NCI-H1436 treated with DMSO at 0.1 percent for 48 hours (cell line): ENCODE measurements around the gene CGB8.
"Not testable (repeated sequence)": the region's sequence is repeated elsewhere in the genome, so short reads cannot be mapped to it uniquely, and the experiment has no call there.

Experiments used
- DNase-seq: peaks from one replicate; lab custom pipeline; 2025; lab: John Stamatoyannopoulos, UW

The CGB8 gene

GRCh38 chr19:49064768-49065611, 16.1 kb upstream of the CGB8 start, which contains the start of gene NTF4:
NTF4 (minus strand) TSS chr19:49064818; CDS start chr19:49061997, 2,821 bp downstream.
- DNase-seq = no peak

DNA sequence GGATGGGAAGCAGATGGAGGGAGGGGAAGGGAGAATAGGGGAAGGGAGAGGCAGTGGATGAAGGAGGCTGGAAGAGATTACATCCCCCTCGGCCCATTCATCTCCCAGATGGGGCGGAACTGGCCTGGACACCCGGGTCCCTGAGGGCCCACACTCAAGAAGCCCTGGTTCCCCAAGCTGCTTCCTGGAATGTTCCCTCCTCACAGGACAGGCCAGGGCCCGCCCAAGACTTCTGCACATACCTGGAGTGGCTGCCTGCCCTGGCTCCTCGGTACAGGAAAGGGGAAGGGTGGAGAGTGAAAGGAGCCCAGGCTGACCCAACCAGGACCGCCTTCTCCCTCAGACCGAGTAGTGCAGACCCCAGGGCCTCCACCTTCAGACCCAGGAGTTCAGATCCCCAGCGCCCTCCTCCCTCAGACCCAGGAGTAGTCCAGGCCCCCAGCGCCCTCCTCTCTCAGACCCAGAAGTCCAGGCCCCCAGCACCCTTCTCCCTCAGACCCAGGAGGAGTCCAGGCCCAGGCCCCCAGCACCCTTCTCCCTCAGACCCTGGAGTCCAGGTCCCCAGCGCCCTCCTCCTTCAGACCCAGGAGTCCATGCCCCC, 15.2 kb upstream of the CGB8 start:
- no peak for DNase-seq

- DNase-seq = no peak
Measured at GRCh38 chr19:49061445-49061844, 12.5 kb upstream of the CGB8 start.

- no peak for DNase-seq
Measured at GRCh38 chr19:49061000-49061399, 12.1 kb upstream of the CGB8 start.

- no peak for DNase-seq
Measured at GRCh38 chr19:49059053-49059452, 10.1 kb upstream of the CGB8 start.

DNA sequence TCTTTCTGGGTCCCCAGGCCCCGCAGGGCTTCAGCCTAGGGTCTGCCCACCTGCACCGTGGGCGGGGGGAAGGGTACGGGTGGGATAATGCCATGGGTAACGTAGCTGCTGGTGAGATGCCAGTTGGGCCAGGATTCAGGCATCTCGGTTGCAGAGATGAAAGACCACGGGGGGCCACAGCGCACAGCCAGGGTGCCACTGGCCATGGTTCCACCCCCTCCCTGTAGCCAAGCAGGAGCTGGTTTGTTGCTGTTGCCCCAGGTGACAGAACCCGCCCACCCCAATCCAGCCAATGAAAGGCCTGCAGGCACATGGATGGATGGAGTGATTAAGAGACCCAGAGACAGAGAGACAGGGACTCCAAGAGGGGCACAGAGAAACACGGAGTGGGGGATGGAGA, 9.7 kb upstream of the CGB8 start:
- no peak for DNase-seq

DNA sequence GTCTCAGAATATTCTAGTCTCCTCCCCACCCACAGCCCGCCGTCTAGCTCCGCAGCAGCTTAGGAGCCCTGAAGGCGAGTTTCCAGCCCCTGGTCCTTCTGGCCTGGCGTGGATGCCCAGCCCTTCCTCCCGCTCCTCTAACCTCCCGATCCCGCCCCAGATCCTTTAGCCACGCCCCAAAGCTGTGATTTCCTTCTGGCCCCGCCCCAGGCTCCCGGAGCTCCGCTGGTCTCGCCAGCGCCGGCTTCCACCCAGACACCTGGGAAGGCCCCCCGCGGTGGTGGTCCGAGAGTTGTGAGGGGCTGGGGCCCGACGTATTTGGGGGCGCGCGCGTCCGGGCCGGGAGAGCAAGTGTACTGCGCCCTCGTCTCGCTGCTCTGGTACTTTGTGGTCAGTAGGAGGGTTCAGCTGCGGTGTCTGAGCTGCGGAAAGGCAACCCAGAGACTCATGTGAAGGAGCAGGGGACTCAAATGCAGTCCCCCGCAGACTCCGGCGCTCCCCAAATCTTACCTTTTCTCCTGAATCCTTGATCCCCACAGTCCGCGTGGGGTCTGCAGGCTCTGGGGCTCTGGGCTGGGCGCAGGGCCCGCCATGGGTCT, 8.8 kb upstream of the CGB8 start, which contains the start of gene CGB7:
CGB7 (minus strand) TSS at position 114 of the 599 bp plus-strand sequence. CDS start 2,374 bp downstream, outside the sequence.
- no peak for DNase-seq

DNA sequence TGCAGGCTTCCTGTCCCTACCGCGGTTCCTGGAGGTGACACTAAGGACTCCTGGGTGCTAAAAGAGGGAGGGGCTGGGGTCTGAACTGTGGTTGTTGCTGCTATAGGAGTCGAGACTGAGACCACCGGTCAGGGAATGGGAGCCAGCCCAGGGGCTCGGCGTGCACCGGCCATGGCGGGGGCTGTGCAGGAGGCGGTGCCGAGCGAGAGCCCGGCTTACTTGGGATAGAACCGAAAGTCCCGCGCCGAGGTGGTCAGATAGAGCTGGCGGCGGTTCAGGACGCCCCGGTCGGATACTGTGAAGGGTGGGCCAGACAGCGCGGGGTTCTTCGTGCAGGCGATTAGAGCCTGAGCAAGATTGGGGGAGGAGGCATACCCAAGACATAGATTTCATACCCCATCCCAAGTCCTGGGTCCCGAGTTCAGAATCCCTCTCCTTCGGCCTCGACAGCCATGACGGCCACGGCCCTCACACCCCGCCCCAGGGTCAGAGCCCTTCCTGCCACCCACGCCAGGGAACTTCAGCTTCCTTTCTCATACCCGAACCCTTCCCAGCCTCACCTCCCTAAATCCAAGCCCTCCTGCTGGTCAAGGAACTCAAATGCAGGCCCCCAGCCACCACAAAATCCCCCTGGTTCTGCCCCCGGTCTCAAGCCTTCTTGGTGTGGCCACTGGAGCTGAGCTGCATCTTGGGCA, 8.1 kb upstream of the CGB8 start:
- DNase-seq = not testable (repeated sequence)

GRCh38 chr19:49056101-49056901, 7.4 kb upstream of the CGB8 start:
- DNase-seq = no peak

DNA sequence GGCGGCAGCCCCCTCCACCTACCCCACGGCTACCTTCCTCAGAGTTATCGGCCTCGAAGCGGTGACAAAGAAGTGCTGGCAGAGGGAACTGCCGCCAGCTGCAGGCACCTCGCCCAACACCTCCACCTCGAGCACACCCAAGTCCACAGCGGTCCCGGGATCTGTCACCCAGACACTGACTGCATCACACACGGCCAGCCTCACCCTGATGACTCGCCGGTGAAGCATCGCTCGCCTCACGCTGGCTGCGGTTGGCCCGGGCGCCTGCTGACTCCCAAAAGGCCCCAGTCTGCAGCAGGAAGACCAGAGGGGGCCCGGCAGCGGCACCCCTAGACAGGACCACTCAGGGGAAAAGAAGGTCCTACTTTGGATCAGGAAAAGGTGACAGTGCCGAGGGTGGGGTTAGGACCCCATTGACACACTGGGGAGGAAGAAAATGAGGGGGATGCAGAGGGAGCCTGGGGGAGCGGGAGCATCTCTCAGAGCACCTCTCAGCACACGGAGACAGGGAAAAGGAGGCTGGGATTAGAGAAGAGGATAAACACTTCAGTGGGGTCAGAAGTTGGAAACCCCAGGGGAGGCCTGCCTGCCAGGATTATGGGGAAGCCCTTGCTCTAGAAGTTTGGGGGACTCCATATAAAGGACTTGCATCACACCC, 1.6 kb upstream of the CGB8 start:
- DNase-seq = not testable (repeated sequence)

- DNase-seq = not testable (repeated sequence)
Measured at GRCh38 chr19:49049834-49050233, 923 bp upstream of the CGB8 start.

- not testable (repeated sequence) for DNase-seq
Measured at GRCh38 chr19:49043548-49043947, 5.4 kb downstream of the CGB8 start, which contains the start of gene CGB5. CGB5 (plus strand) TSS chr19:49043848; CDS start chr19:49044210, 362 bp downstream.

GRCh38 chr19:49042666-49043065, 6.2 kb downstream of the CGB8 start:
- DNase-seq = not testable (repeated sequence)

GRCh38 chr19:49042177-49042576, 6.7 kb downstream of the CGB8 start:
- no peak for DNase-seq

- not testable (repeated sequence) for DNase-seq
Measured at GRCh38 chr19:49039736-49040135, 9.2 kb downstream of the CGB8 start.

DNA sequence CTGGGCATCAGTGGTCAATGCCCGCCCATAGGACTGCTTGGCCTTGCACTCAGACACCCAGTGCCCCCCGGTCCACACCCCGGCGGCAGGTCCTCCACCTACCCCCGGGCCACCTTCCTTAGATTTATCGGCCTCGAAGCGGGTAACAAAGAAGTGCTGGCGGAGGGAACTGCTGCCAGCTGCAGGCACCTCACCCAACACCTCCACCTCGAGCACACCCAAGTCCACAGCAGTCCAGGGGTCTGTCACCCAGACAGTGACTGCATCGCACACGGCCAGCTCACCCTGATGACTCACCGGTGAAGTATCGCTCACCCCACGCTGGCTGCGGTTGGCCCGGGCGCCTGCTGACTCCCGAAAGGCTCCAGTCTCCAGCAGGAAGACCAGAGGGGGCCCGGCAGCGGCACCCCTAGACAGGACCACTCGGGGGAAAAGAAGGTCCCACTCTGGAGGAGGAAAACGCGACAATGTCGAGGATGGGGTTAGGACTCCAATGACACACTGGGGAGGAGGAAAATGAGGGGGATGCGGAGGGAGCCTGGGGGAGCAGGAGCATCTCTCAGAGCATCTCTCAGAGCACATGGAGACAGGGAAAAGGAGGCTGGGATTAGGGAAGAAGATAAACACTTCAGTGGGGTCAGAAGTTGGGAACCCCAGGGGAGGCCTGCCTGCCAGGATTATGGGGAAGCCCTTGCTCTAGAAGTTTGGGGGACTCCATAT, 10.2 kb downstream of the CGB8 start:
- not testable (repeated sequence) for DNase-seq

GRCh38 chr19:49038111-49038510, 10.8 kb downstream of the CGB8 start:
- not testable (repeated sequence) for DNase-seq

GRCh38 chr19:49036815-49037214, 12.1 kb downstream of the CGB8 start, which contains the start of gene CGB1:
CGB1 (minus strand) TSS chr19:49036895; CDS start chr19:49036711, 184 bp downstream.
- DNase-seq = not testable (repeated sequence)

DNA sequence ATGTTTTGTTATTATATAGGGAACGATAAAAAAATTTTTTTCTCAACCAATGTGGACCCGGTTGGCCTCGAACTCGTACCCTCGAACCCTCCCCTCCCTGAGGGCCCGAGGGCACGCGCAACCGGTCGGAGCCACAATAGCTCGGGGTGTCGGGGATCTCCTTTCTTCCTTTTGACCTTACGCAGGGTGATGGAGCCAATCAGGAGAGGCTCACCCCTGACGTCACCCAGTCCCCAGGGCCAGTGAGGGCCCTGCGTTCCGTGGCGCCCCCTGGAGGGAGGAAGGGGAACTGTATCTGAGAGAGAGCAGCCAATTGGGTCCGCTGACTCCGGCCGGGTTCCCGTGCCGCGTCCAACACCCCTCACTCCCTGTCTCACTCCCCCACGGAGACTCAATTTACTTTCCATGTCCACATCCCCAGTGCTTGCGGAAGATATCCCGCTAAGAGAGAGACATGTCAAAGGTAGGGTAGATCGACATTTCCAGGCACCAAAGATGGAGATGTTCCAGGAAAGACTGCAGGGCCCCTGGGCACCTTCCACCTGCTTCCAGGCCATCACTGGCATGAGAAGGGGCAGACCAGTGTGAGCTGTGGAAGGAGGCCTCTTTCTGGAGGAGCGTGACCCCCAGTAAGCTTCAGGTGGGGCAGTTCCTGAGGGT, 17.1 kb downstream of the CGB8 start, which contains the start of gene CGB2:
CGB2 (plus strand) TSS at position 249 of the 660 bp plus-strand sequence; CDS start at position 455, 206 bp downstream.
- DNase-seq = not testable (repeated sequence)
